ENCODE data around the gene HOXB7.

Gene HOXB7

DNA sequence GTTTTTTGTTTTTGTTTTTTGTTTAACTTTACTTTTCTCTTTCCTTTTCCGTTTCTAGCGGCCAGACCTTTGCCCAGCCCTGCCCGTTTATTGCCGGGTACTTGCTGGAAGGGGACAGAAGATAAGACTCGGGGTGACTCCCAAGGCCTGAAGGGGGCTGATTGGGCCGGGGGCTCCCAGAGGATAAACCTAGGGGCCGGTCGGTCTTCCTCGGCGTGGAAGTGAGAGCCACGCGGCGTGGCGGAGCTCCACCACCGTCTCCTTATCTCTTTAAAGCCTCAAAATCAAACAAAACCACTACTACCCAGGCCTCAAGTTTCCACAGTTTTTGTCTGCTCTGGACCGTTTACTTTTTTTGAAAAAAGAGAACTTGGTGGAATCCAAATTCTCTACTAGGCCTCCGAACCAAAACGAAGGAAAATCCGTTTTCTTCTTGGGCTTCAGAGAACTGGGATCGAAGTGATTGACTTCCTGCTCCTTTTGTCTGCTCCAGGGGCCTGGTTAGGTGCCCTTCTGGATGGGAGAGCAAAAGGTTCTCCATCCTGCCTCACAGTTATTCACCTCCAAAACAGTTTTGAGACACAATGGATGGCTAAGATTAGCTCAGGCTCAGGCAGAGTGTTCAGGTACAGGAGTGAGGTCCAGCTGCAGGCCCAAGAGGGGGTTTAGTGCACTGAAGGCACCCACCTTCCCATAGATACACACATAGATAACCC, 23.8 kb upstream of the HOXB7 start:
- no peak overlapping the region for H3K4me3 ChIP-seq (ENCODE audit: low read length)
- DNase-seq (ENCODE audit: low read depth): no peak
- TF ChIP-seq, protein P1, sequence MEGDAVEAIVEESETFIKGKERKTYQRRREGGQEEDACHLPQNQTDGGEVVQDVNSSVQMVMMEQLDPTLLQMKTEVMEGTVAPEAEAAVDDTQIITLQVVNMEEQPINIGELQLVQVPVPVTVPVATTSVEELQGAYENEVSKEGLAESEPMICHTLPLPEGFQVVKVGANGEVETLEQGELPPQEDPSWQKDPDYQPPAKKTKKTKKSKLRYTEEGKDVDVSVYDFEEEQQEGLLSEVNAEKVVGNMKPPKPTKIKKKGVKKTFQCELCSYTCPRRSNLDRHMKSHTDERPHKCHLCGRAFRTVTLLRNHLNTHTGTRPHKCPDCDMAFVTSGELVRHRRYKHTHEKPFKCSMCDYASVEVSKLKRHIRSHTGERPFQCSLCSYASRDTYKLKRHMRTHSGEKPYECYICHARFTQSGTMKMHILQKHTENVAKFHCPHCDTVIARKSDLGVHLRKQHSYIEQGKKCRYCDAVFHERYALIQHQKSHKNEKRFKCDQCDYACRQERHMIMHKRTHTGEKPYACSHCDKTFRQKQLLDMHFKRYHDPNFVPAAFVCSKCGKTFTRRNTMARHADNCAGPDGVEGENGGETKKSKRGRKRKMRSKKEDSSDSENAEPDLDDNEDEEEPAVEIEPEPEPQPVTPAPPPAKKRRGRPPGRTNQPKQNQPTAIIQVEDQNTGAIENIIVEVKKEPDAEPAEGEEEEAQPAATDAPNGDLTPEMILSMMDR (conservative IDR thresholded peaks at IDR 0.05; ENCODE audit: low read length): no peak

DNA sequence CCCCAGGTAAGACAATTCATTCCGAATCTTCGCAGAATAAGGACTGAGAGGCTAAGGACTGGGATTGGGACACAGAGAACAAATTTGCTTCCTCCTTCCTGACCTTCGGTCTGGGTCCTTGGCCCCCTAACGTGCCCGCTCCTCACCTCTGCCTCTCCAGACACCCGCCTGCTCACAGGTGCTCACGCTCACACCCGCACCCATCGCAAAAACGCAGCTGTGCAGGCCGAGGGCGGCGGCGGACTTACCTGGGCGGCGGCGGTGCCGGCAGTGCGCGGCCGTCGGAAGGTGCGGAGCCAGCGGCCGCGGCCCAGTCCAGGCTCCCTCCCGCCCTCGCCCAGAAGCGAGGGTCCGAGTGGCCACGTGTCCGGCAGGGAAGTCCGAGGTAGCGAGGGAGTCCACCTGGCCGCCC, 22.5 kb upstream of the HOXB7 start:
- no peak overlapping the region for H3K4me3 ChIP-seq (ENCODE audit: low read length)
- no peak for DNase-seq (ENCODE audit: low read depth)
- TF ChIP-seq, protein P1 (conservative IDR thresholded peaks at IDR 0.05; ENCODE audit: low read length): no peak

DNA sequence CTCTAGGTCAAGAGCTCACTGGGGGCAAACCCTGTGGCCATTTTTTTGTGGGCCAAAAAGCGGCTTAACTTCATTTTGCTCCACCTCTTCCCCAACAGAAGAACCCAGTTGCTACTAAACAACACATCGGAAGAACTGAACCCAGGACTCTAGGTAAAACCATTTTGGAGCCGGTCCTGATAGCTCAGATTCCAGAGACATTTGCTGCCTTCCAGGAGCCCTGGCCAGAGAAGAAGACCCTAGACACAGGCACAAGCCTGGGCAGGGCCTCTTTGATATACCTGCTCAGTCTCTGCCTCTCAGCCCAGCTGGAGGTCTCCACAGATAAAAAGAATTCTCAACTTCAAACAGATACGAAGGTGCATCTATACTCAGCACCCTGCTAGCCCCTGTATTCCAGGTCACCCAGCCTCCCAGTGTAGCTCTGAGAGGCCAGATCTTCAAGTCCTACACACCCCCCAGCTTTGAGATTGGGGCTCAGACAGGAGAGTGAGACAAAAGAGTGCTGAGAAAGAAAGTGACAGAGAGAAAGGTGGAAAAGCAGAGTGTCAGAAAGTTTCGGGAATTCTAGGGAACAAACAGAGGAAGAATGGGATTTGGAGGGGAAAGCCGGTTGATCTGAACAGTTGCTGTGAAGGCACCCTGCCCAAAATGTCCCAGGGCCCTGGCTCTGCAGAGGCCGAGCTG, 21.9 kb upstream of the HOXB7 start:
- no peak for DNase-seq (ENCODE audit: low read depth)
- TF ChIP-seq, protein P1 (conservative IDR thresholded peaks at IDR 0.05; ENCODE audit: low read length): no peak
- H3K4me3 ChIP-seq (ENCODE audit: low read length): no peak overlapping the region

DNA sequence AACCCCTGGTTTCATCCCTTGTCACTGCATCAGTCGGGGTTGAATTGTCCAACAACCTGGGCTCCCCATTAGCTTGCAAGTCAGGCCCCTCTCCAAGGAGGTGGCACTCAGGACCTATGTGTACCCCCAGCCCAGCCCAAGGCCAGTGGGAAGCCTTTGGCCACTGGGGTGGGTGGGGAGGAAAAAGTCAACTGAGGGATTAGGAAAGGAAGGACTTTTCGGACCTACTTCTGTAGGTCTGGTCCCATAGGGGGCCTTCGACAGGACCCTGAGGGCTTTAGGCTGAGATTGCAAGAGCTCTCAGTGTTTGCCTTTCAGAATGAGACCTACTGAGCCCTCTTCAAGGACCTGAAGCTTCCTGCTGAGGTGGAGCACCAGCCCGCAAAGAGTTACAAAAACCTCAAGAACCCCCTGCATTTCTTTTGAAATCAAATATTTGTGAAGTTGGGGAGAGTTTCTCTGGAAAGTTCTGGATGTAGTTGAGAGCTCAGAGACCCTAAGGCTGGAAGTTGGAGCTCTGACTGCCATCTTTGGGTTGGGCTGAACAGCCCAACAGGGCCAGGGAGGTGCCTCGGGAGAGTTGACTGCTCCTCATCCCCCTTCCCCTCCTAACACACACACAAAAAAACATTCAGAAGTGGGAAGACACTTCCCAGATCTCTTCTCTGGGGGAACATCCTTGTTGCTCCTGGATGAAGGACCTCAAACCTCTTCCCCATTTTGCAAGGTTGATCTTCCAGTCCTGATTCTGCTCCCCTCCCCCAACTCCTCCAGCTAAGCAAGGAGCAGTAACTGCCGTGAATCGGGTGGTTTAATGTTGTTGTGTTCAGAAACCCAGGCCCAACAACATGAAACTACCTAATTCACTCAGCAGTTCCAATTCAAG, 21.1 kb upstream of the HOXB7 start:
- TF ChIP-seq, protein P1 (conservative IDR thresholded peaks at IDR 0.05; ENCODE audit: low read length): no peak
- no peak overlapping the region for H3K4me3 ChIP-seq (ENCODE audit: low read length)
- no peak for DNase-seq (ENCODE audit: low read depth)

DNA sequence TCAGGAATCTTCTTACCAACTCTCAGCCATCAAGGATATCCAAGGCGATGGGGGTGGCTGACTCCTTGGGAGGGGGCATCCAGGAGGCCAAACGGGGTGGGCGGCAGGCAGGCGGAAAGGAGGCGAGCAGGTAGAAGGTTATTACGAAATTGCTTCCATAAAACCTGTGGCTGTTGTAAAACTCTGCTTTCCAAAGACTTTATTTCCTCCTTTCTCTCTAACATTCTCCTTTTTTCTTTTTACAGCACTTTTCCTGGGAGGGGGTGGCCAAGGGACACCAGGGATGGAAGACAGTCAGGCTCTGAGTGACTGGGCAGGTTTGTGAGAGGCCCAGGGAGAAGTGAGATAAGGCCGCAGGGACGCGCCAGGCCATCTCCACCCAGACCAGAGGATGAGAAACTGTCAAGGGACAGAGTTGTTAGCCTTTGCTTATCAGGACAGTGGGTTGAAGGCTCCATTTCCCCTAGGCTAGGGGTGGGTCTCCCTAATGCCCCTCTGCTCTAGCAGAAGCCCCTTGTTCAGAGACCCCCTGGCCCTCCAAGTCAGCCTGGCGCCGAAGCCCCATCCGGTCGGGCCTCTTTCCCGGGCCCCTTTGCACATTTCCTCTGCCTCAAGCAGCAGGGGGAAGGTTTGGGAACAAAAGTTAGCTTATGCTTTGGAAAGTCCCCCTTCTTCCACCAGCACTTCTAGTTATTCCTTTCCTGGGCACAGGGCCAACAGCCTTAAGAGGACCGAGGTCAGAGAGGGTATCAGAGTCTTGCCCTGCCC, 20.3 kb upstream of the HOXB7 start:
- TF ChIP-seq, protein P1 (conservative IDR thresholded peaks at IDR 0.05; ENCODE audit: low read length): no peak
- H3K4me3 ChIP-seq (ENCODE audit: low read length): no peak overlapping the region
- no peak for DNase-seq (ENCODE audit: low read depth)

DNA sequence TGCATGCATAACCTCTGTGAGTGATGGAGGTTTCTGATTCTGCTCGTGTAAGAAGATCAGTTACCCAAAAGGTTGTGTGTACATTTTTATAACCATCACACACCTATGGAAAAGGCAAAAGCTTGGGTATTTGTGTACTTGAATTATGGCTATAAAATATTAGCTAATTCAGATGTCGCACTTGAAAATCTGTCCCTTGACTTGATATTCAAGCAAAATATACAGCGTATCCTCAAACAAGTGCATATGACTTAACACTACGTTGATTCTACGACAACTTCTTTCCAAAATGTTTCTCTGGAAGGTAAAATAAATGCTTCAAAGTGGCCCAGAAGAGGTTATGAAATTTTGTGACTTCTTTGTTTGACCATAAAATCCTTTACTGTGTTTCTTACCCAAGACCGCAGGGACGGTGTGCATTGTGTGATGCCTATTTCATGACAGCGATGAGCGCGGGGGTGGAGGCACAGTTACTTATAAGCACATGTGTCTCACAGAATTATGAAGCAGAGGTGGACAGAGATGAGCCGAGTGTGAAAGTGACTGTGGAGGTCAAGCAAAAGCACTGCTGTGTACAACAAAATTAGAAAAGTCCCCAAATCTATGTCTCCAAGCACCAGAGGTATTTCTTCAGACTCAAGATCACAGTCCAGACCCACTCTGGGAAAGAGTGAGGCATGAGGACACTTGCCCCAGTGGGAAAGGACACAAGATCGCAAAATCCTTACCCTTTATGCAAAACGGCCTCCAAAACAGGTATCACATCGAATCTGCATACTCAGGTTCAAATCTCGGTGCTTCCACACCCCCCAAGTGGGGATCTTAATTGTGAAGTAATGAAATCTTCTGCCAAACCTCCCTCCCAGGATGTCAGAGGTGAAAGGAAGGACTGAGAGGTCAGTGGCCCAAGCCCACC, 19.4 kb upstream of the HOXB7 start:
- no peak overlapping the region for H3K4me3 ChIP-seq (ENCODE audit: low read length)
- TF ChIP-seq, protein P1 (conservative IDR thresholded peaks at IDR 0.05; ENCODE audit: low read length): no peak
- no peak for DNase-seq (ENCODE audit: low read depth)

Measured in AG10803 (cell line).